HEK293 (cell line): ENCODE results near the gene THSD7B.

Experiments
- CTCF ChIP-seq: fragments of 450-650 bp; formaldehyde crosslinking; IDR thresholded peaks from 2 replicates; pipeline ENCODE4 v1.5.1; 2016; ENCODE audit warnings: missing biosample characterization, missing genetic modification characterization
- ZBTB11 ChIP-seq: fragments of 450-650 bp; formaldehyde crosslinking; conservative IDR thresholded peaks from 2 replicates; pipeline ENCODE4 v1.5.1; 2016; ENCODE audit warnings: low read depth, missing biosample characterization, missing genetic modification characterization
- ZIC2 ChIP-seq: fragments of 450-650 bp; formaldehyde crosslinking; IDR thresholded peaks from 2 replicates; pipeline ENCODE4 v1.5.1; 2016; ENCODE audit warnings: missing biosample characterization, missing genetic modification characterization
- ZNF292 ChIP-seq: fragments of 450-650 bp; formaldehyde crosslinking; IDR thresholded peaks from 2 replicates; pipeline ENCODE4 v1.5.1; 2016; ENCODE audit warnings: low read depth, missing biosample characterization, missing genetic modification characterization, borderline replicate concordance
- ZNF48 ChIP-seq: fragments of 450-650 bp; formaldehyde crosslinking; IDR thresholded peaks from 2 replicates; pipeline ENCODE4 v1.5.1; 2016; ENCODE audit warnings: missing biosample characterization, missing genetic modification characterization
- ZNF514 ChIP-seq: fragments of 450-650 bp; formaldehyde crosslinking; IDR thresholded peaks from 2 replicates; pipeline ENCODE4 v1.5.1; 2016; ENCODE audit warnings: missing biosample characterization, missing genetic modification characterization

GRCh38 chr2:136727973-136728699 is 37.2 kb upstream of the THSD7B start:
- TF ChIP-seq CTCF (tag by site-specific recombination) = no peak
- no peak for TF ChIP-seq ZIC2 (tag by site-specific recombination)
- TF ChIP-seq ZNF514 = no peak
- TF ChIP-seq ZBTB11 (tag by site-specific recombination) = no peak
- TF ChIP-seq ZNF48 = no peak
- TF ChIP-seq ZNF292 (tag by site-specific recombination) = no peak
